ENCODE measurements around the gene ARL2BP.

DNA sequence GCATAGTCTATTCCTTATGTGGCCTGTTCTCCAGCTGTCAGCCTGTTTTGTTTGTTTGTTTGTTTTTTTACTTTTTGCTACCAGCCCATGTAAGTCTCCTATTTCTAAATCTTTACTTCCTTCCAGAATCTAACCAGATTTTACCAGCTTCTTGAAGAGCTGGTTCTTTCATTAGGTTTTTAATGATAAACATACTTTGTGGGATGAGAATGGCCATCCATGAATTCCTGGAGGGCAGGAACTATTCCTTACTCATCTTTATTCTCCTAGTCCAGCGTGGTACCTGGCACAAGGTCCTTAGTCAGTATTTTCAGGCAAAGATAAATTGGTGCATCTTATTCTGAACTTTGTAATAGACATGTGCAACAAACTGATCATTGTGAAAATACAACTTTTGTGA is 41.6 kb upstream of the ARL2BP start:
- TF ChIP-seq ZZZ3 (CRISPR knock-in tag; IDR thresholded peaks at IDR 0.05; ENCODE audit: borderline replicate concordance): no peak
- TF ChIP-seq RXRA (CRISPR knock-in tag; IDR thresholded peaks at IDR 0.05): no peak
